NT2/D1 (cell line): ENCODE results near the gene CRTC1.

Experiments used
- DNase-seq: peaks from one replicate; pipeline ENCODE4 v3.0.0-alpha.2; 2011; ENCODE audit warnings: low read depth, low spot score
- H3K27me3 ChIP-seq: 2 replicates; pipeline ENCODE4 v1.6.0; 2011; ENCODE audit warnings: mild to moderate bottlenecking; ENCODE audit not compliant: insufficient read length, insufficient read depth
- H3K36me3 ChIP-seq: 2 replicates; pipeline ENCODE4 v1.6.1; 2011; ENCODE audit warnings: mild to moderate bottlenecking, low read length, mixed read lengths; ENCODE audit not compliant: insufficient read depth, insufficient read length
- H3K4me1 ChIP-seq: 2 replicates; pipeline ENCODE4 v1.5.1; 2011; ENCODE audit not compliant: insufficient read depth, insufficient read length
- H3K4me3 ChIP-seq: 2 replicates; pipeline ENCODE4 v1.5.1; 2011; ENCODE audit warnings: low read depth; ENCODE audit not compliant: insufficient read length
- H3K9ac ChIP-seq: 2 replicates; pipeline ENCODE4 v1.6.0; 2011; ENCODE audit warnings: low read depth; ENCODE audit not compliant: insufficient read length
- H3K9me3 ChIP-seq: 2 replicates; pipeline ENCODE4 v1.5.1; 2011; ENCODE audit warnings: mild to moderate bottlenecking, low read length; ENCODE audit not compliant: insufficient read depth
- SUZ12 ChIP-seq: IDR thresholded peaks from 2 replicates; pipeline ENCODE4 v1.6.1; 2011; ENCODE audit not compliant: insufficient read length, insufficient read depth; ENCODE audit errors: extremely low read depth
- YY1 ChIP-seq: IDR thresholded peaks from 2 replicates; pipeline ENCODE4 v1.6.1; 2011; ENCODE audit not compliant: insufficient read length, insufficient read depth
- ZNF274 ChIP-seq: IDR thresholded peaks from 2 replicates; pipeline ENCODE4 v1.6.1; 2011; ENCODE audit warnings: mild to moderate bottlenecking, low read depth, low read length

The CRTC1 gene

DNA sequence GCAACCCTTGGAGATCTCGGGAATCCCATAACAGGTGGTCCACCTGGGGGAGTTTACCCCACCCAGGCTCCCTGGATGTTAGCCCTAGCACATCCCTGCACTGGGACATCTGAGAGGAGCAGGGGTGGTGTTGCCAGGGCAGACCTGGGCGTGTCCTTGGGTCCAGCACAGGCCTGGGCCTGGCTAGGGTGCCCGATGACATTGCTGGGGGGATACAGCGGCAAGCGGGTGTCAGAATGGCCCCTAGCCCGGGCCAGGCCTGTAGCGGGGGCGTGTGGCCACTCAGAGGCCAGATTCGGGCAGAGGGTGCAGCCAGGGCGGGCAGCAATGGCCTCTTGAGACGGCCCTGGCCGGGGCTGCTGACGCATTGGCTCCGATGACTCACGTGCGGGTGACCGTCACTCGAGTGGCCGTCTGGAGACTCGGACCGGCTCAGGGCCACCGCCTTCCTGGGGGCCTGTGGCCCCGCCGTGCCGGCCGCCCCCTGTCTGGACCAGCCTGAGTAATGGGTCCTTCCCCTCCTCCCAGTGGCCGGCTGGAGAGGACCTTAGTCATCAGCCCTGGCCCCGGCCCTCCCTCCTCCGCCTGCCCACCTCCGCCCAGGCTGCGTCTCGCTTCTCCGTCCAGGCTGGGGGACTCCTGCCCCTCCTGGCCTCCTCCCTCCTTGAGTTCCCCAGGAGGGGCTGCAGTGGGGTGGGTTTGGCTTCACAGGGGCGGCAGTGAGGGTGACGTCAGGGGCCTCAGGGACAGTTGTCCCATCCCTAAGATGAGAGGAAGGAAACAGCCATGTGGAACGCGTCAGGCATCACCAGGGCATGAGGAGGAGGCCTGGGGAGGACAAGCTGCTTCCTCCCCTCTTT, 23.2 kb upstream of the CRTC1 start:
- no peak for TF ChIP-seq YY1
- no peak for TF ChIP-seq SUZ12
- no peak for TF ChIP-seq ZNF274
- no peaks in the 10 kb centered on the region for H3K36me3 ChIP-seq
- H3K4me1 ChIP-seq, result peaks cover 30% of the 10 kb centered on the region
- H3K9ac ChIP-seq, result peak overlapping the region; percentile 12
- no peak for DNase-seq
- H3K27me3 ChIP-seq, result no peaks in the 10 kb centered on the region
- H3K9me3 ChIP-seq, result no peaks in the 10 kb centered on the region
- H3K4me3 ChIP-seq, result no peak overlapping the region

- Histone ChIP-seq H3K9me3 (no peaks in the 10 kb centered on the region), H3K4me3 (no peak overlapping the region), H3K9ac (peak overlapping the region; percentile 1), H3K27me3 (no peaks in the 10 kb centered on the region), H3K36me3 (no peaks in the 10 kb centered on the region), H3K4me1 (peaks cover 32% of the 10 kb centered on the region)
- TF ChIP-seq SUZ12 (no peak), YY1 (no peak), ZNF274 (no peak)
- no peak for DNase-seq
Measured at GRCh38 chr19:18660939-18661670, 22.4 kb upstream of the CRTC1 start.

GRCh38 chr19:18662972-18663732, 20.3 kb upstream of the CRTC1 start:
- Histone ChIP-seq H3K4me3 (no peak overlapping the region), H3K36me3 (peaks cover 9% of the 10 kb centered on the region), H3K9ac (peak overlapping the region; percentile 56), H3K9me3 (no peaks in the 10 kb centered on the region), H3K4me1 (peaks cover 30% of the 10 kb centered on the region), H3K27me3 (no peaks in the 10 kb centered on the region)
- TF ChIP-seq YY1 (no peak), ZNF274 (no peak), SUZ12 (no peak)
- no peak for DNase-seq

DNA sequence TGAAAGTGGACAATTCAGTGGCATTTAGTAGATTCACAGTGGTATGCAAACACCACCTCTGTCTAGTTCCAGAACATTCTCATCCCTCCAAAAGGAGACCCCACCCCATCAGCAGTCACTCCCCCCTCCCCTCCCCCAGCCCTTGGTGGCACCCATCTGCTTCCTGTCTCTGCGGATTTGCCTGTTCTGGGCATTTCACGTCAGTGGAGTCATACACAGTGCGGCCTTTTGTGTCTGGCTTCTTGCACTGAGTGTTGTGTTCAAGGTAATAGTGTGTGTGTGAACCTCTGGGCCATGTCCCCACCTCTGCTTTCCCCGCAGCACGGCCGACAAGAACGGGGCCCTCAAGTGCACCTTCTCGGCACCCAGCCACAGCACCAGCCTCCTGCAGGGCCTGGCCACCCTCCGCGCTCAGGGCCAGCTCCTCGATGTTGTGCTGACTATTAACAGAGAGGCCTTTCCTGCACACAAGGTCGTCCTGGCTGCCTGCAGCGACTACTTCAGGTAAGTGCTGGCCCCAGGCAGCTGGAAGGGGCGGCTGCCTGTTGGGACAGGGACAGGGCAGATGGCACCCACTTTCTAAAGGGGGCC, 19.4 kb upstream of the CRTC1 start:
- Histone ChIP-seq H3K4me3 (no peak overlapping the region), H3K27me3 (no peaks in the 10 kb centered on the region), H3K4me1 (peaks cover 26% of the 10 kb centered on the region), H3K36me3 (peaks cover 17% of the 10 kb centered on the region), H3K9me3 (no peaks in the 10 kb centered on the region), H3K9ac (peak overlapping the region; percentile 42)
- TF ChIP-seq ZNF274, result no peak
- no peak for DNase-seq

GRCh38 chr19:18665771-18666202, 17.7 kb upstream of the CRTC1 start:
- peaks cover 22% of the 10 kb centered on the region for H3K36me3 ChIP-seq
- H3K4me3 ChIP-seq, result no peak overlapping the region
- H3K27me3 ChIP-seq, result no peaks in the 10 kb centered on the region
- peak overlapping the region; percentile 10 for H3K9ac ChIP-seq
- no peak for TF ChIP-seq ZNF274
- TF ChIP-seq YY1, result no peak
- TF ChIP-seq SUZ12, result no peak
- DNase-seq, result no peak
- H3K4me1 ChIP-seq, result peaks cover 20% of the 10 kb centered on the region
- H3K9me3 ChIP-seq, result no peaks in the 10 kb centered on the region

DNA sequence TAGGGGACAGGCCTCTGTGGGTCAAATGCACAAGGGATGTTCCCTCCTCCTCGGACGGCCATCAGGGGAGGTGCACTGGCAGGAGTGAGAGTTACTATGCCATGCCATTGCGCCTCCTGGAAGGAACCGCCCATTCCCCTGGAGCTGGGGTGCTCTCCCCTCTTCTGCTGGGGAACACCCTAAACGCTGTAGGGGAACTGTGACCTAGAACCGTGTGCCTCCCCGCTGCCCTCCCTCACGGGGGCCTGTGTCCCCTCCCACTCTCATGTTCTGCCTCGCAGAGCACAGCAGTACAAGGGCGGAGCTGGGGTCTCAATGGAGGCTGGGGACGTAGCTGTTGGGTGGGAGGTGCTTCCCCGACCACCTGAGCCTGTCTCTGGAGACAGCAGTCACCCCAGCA, 17.2 kb upstream of the CRTC1 start:
- TF ChIP-seq YY1, result no peak
- no peak for TF ChIP-seq SUZ12
- TF ChIP-seq ZNF274, result no peak
- Histone ChIP-seq H3K9ac (peak overlapping the region; percentile 10), H3K4me3 (no peak overlapping the region), H3K4me1 (peaks cover 20% of the 10 kb centered on the region), H3K9me3 (no peaks in the 10 kb centered on the region), H3K36me3 (peaks cover 22% of the 10 kb centered on the region), H3K27me3 (no peaks in the 10 kb centered on the region)
- DNase-seq, result no peak
